ENCODE data around the gene CKLF. TPM values are rescaled to one million over a fixed set of nuclear protein-coding genes. Genes with fewer than 3 reads are reported as not detected.

Gene CKLF
- total RNA-seq, 2 donors from 2014 or later = 15.8 to 22.5 TPM

DNA sequence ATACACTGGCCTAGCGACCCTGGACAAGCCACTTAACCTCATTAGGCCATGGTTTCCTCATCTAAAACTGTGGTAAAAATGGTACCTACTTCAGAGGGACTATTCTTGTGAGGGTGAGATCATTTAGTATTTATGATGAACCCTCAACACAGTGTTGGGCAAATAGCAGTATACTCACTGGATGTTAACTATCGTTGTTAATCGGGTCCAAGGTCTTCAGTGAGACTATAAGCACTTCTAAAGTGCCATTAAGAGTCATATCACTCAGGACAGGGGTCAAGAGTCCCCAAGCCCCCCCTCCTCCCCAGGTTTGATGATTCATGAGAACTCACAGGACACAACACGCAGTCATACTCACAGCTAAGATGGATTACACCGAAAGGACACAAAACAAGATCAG, 13.5 kb upstream of the CKLF start:
- intact Hi-C loops (cut with DNase I) = no loop called here
- no peak for DNase-seq
- ATAC-seq = peak in 1 of 2 donors; percentile 66

DNA sequence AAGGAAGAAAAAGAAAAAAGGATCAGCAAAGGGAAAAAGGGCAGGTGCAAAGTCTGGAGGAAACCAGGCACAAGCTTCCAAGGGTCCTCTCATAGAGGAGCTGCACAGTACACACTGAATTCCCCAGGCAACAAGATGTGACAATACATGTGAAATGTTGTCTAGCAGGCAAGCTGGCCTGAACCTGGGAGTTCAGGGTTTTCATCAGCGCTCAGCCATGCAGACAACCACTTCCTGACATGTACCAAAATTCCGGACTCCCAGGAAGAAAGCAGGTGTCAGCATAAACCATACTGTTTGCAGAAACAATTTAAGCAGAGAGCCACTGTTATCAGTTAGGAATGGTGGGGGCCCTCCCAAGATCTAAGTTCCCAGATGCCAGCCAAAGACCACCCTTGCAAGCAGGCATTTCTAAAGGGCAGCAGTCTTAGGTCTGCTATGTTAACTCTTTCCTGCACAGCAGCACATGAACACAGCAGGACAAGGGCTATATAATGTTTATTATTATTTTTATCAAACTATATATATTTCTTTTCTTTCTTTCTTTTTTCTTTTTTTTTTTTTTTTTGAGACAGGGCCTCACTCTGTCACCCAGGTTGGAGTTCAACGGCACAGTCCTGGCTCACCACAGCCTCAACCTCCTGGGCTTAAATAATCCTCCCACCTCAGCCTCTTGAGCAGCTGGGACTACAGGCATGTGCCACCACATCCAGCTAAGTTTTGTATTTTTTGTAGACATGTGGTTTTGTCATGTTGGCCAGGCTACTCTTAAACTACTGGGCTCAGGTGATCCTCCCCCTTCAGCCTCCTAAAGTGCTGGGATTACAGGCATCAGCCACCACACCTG, 12.5 kb upstream of the CKLF start:
- no peak for DNase-seq

DNA sequence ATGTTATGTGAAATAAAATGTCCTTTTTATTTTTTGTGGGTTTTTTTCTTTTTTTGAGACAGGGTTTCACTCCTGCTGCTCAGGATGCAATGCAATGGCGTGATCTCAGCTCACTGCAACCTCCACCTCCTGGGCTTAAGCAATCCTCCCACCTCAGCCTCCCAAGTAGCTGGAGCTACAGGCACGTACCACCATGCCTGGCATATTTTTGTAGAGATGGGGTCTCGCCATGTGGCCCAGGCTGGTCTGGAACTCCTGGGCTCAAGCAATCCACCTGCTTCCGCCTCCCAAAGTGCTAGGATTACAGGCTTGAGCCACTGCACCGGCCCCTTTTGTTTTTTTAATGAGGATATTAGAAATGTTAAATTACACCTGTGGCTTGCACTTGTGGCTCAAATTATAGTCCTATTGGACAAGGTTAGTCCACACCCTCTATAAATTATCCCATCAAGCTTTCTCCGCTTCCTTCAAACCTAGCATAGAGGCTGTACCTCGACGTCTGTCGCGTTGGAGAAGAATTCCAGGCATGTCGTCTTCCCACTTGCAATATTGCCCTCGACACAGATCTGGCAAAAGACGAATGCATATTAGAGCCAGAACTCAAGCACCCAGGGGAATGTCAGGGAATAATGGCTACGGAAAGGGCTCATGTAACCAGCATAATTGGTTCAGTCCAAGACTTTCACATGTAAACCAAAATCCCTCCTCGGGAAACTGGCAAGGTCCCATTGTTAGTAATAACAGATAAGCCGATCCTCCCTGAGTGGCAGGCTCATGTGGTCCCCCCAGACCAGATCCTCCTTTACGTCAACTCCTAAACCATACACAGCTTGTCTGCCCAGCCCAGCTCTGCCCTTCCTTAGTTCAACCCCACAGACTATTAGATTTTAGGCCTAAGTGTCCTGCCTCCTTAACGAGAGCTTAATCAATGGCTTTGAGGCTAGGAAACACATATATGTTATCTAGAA, 10.7 kb upstream of the CKLF start:
- intact Hi-C loops (cut with DNase I) = no loop called here
- ATAC-seq (peak; percentile 14 to 40), DNase-seq (no peak)

More for the DNA sequence above, 12.5 kb upstream of the CKLF start:
- intact Hi-C loops (cut with DNase I) = no loop called here
- ATAC-seq = no peak

DNA sequence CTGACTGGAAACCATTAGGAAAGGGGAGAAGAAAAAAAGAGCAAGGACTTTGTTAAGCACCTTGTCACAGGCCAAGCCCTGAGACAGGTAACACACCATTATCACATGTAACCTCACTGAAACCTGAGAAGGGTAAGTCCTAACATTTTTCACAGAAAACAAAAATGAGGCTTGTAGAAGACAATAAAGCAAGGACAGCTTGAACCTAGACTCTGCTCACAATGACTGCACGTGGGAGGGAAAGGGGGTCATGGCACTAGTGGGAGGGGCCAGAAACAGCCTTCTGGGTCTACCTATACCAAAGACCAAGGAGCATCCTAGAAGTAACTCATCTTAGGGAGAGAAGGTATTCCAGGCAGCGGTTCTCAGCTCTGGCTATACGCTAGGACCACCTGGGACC, 10.0 kb upstream of the CKLF start:
- DNase-seq (no peak), ATAC-seq (no peak)
- intact Hi-C loops (cut with DNase I) = no loop called here

DNA sequence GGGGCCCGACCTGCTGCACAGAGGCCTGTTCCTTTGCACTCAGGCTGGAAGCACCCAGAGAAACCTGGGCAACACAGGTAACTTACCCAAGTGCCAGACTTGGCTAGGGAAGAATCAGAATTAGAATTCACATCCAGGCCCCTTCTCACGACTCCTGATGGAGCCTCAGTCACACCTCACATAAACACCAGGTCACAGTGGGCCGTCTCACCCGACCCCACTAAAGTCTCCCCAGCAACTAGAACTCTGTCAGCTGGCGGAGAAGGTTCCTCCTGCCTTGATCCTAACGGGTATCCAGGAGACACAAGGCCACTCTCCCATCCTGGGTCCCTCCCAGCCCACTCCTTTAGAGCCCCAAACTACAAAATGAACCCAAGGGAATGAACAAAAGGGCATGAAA, 8.8 kb upstream of the CKLF start:
- intact Hi-C loops (cut with DNase I) = no loop called here
- ATAC-seq = no peak
- DNase-seq = no peak

DNA sequence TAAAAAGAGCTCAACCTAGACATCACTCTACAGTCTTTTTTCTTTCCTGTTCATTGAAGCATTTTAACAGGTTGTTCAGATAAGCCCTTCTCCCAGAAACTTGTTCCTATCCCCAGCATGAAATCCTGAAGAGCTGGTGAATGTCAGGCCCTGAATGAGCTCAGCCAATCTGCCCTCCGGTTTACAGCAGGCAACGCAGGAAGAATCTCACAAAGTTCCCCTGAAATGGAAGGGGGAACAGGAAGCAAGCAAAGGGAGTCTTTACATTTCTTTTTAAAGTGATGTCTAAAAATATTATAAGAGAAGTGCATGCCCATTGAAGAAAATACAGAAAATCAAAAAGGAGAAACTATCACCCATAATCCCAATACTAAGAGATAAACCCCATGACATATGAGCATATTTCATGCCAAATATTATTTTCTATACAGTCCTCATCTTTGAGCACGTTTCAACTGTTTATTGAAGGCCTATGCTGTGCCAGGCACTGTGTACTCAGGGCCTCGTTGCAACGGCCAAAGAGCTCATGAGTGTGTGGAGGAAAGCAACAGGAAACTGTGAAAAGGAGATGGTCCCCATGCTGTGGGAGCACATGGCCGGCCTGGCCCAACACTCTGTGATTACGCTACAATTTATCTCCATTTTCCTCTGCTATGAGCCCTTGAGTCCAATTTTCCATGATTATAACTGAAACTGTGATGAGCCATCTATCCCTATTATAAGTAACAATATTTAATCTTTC, 8.2 kb upstream of the CKLF start:
- ATAC-seq = no peak
- DNase-seq = no peak
- intact Hi-C loops (cut with DNase I) = no loop called here

DNA sequence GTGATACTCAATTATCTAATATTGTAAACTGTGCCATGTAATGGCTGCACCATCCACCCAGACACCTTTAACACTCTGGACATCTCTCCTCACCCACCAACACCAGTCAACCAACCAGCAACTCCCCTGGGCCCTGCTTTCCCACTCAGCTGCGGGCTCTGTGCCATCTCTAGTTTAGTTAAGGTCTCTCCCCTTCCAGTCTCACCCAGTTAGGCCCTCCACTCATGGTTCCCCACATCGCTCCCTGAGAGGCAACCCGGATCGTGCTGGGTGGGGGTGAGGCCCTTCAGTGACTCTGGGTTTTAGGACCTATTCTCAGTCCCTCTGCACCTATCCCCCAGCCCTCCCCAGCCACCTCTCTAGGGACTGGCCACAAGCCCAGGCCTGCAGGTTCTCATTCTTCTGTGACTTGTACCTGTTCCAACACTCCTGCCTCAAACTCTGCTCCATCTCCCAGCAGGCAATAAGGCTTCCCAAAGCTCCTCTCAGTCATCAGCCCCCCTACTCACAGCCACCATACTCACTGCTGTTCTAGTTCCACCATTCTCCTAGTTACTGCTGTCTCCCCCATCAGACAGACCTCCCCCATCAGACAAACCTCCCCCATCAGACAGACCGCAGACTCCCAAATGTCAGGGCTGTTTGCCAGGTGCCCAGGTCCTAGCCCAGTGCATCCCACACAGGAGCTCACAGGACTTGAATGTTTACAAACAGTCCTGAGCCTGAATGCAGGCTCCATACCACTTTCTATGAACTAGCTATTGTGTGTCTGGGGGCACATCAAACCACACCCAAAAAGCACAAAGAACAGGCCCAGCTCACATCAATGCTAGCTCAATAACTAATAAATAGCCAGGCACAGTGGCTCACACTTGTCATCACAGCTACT, 5.0 kb upstream of the CKLF start:
- ATAC-seq = no peak
- DNase-seq = no peak
- intact Hi-C loops (cut with DNase I) = no loop called here

DNA sequence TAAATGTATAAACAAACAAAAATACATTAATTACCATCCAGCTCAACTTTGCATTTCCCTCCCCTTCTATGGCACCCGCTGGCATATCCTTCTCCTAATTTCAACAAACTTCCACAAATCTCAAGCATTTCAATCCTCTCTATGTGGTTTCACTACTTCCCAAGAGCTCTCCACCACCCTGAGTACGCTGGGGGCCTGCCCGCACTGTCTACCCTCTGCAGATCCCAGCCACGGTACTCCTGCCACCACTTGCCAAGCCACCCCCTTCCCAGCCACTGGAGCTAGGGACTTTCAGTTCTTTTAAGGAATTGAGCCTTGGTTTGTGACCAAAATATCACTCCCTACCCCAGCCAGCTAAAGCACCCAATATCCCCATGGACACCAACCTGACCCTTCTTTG, 4.3 kb upstream of the CKLF start:
- DNase-seq (no peak), ATAC-seq (no peak)
- intact Hi-C loops (cut with DNase I) = no loop called here

DNA sequence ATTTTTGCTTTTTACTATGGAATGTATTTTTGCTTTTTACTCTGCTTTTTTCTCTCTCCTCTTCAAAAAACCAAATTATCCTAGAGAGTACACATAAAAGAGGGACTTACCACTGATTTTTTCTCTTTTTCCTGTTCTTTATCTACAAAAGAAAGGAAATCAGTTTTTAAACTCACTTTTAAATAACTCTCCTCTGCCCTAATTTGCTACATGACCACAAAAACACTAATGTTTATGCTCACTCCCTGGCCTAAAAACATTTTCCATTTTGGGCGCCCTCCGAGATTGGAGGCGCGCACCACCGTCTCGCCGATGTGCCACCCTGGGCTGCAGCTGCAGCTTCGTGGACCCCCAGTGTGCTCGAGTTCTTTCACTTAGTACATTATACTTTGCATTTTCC, 3.5 kb upstream of the CKLF start:
- no peak for ATAC-seq
- DNase-seq = no peak
- intact Hi-C loops (cut with DNase I) = no loop called here

DNA sequence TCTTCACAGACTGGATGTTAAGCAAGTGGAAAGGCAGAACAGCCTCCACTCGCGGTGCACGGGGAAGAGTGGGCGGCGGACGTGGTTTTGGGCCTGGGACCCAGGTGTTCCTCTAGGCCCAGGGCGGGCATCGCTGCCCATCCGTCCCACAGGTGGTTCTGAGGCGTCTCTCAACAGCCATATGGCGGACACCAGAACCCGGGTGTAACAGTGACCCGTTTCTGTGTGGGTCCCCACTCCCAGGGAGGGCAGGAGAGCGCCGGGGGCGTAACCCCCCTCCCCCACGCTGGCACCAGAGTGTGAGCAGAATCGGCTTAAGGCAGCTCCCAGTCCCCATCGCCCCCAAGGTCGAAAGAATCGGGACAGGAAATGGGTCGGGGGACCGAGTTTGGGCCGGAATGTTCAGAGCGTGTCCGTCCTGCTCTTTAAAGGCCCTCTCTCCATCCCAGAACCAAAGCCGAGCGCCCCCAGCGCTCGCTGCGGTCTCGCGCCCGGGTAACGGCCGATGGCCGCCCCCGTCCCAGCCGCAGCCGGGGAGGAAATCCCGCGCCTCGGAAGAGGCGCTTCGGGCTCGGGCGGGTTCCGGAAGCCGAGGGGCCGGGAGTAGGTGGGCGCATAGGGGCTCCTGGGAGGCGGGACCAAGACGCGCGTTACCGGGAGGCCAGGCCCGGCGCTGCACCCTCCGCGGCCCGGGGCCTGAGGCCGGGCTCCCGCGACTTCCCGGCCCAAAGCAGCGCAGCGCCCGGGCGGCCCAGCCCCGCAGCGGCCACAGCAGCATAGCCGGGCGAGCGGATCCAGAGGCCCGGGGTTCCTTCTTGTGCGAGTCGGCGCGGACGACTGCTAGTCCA, 2.9 kb upstream of the CKLF start, which contains the start of gene TK2:
Gene TK2 (minus strand): TSS at position 839 of the 848 bp plus-strand sequence. CDS start 61 bp downstream, at position 778.
- intact Hi-C loops (cut with DNase I) = loop anchor here in 1 of 2 donors (2.0 kb wide), 1 partner anchor 33 kb away; no protein-coding TSS in a partner anchor
- DNase-seq (peak; percentile 77), ATAC-seq (peak; percentile 72 to 81)

DNA sequence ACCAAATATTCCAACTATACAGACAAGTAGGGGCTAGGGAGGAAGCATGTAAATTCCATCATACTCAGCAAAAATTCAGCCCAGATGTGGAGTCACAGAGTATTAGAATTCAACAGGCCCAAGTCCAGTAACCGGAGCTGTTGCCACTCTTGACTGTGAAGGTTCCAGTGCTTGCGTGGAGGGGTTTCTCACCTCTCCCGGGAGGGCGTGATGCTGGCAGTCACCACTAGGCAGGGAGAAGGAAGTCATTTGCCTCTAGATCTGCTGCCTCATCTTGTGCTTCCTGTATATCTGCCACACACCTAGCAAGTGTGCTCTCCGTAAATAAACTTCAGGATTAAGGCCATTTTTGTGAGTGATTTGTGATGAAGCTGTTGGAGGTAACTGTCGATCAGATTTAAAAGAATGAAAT, 1.0 kb upstream of the CKLF start:
- intact Hi-C loops (cut with DNase I) = loop anchor here in 1 of 2 donors (2.0 kb wide), 1 partner anchor 35 kb away; no protein-coding TSS in a partner anchor
- no peak for ATAC-seq
- DNase-seq = peak; percentile 43

DNA sequence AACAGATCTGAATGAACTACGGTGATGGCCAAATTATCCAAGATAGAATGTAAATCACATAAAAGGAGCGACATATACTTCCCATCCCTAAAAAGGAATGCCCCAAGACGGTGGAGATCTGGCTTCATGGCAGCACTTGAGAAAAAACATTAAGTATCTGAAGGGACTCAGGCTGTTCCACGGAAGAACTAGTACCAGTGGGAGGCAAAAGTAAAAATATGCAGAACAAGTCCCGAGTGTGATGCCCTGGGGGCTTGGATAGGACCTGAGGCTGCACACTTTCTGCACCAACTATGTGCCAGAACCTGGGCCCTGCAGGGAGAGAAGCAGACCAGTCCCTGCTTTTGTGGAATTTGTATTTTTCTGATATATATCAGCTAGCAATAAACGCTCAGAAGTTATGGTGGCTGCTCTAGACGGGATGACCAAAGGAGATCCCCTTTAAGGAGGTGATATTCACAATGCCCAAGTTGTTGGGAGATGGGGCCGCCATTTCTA, 539 bp upstream of the CKLF start:
- intact Hi-C loops (cut with DNase I) = loop anchor here in 1 of 2 donors (2.0 kb wide), 1 partner anchor 35 kb away; no protein-coding TSS in a partner anchor
- DNase-seq (no peak), ATAC-seq (no peak)

DNA sequence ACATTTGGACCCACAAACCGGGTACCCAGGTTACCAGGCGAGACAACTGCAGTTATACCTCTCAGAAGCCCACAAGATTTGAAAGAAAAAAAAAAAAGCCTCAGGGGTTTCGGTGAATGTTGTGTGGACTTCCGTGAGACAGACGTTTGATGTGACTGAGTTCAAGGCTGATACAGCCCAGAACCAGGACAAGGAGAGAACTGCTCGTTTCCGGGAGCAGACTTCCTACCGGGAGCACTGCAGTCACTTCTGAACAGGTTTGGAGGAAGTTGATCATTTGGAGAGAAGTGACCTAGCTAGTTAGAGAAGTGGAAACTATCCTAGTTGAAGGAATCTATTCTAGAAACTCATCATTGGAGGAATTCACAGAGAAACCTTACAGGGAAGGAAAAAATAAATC, 847 bp downstream of the CKLF start:
- no peak for DNase-seq
- no peak for ATAC-seq
- intact Hi-C loops (cut with DNase I) = no loop called here

DNA sequence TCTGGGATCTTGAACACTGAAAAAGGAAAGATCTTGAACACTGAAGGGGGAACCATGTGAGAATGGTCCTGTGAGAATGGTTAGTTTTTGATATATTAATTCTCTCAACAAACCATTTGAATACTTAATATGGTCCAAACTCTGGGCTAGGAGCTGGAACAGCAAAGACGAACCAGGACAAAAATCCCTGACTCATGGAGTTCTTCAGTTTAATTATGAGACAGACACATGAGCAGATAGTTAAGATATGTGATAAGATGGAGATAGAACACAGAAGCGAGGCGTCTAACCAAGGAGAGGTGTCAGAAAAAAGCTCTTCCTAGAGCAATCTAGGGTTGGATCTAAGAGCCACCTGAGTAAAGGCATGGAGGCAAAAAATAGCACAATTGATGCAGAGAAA, 1.6 kb downstream of the CKLF start:
- ATAC-seq = no peak
- intact Hi-C loops (cut with DNase I) = no loop called here
- DNase-seq = no peak

DNA sequence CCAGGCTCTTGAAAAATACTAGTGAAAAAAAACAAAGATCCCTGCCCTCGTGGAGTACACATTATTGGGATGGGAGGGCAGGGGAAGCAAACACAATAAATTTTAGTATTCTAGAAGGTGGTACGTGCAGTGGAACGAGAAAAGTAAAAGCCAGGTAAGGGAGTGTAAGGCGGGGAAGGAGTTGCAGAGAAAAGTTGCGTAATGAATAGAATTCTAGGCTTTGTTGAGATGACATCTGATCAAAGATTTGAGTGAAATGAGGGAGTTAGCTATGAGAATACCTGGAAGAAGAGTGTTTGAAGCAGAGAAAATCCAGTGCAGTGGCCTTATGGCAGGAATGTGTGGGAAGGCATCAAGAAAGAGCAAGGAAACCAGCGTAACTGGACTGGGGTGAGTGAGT, 2.1 kb downstream of the CKLF start:
- intact Hi-C loops (cut with DNase I) = no loop called here
- DNase-seq (no peak), ATAC-seq (no peak)

DNA sequence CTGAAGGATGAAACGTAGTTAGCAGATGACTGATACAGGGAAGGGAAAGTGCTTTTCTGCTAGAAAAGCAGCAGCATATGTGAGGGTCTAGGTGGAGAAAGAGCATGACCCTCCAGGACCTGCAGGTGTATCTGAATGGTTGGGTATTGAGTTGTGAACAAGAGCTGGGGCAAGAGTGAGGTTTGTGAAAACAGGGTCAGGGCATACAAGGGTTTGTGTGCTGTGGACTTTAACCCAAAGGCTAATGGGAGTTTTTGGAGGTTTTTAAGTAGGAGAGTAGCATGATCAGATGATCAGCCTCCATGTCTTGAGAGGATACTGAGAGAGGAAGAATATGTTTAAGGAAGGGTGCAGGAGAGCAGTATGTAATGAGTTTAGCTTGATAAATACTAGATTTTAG, 7.7 kb downstream of the CKLF start:
- intact Hi-C loops (cut with DNase I) = no loop called here
- DNase-seq (no peak), ATAC-seq (no peak)

DNA sequence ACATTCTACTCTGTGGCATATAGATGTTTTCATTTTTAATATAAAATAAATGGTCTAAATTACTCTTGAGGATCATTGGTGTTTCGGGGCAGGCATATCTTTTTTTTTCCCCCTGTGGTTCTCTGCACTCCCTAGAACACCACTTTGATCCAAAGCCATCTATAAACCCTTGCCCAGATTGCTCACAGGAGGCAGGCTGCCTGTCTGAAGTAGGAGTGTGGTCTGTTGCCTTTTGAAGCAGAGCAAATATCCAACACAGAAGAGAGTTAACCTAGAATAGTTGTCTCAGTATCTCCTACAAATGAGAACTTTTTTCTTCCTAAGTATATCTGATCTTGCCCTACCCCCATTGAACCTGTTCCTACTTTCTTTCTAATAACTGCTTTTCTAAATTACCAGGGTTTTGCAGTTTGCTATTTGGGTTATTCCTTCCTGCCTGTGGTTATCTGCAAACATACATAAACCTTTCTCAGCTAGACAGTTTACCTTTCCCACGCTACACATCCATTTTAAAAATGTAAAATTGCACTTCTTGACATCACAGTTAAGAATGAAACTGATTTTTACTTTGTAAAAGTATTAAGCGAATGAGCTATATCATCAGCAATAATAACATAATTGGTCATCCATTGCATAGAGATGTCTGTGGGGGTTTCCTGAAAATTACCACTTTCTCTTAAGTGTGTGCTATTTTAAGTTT, 9.2 kb downstream of the CKLF start:
- intact Hi-C loops (cut with DNase I) = no loop called here
- no peak for DNase-seq
- no peak for ATAC-seq
